ENCODE data around the gene SAA1.
"Not testable (repeated sequence)": the region's sequence is repeated elsewhere in the genome, so short reads cannot be mapped to it uniquely, and the experiment has no call there.

Gene SAA1

DNA sequence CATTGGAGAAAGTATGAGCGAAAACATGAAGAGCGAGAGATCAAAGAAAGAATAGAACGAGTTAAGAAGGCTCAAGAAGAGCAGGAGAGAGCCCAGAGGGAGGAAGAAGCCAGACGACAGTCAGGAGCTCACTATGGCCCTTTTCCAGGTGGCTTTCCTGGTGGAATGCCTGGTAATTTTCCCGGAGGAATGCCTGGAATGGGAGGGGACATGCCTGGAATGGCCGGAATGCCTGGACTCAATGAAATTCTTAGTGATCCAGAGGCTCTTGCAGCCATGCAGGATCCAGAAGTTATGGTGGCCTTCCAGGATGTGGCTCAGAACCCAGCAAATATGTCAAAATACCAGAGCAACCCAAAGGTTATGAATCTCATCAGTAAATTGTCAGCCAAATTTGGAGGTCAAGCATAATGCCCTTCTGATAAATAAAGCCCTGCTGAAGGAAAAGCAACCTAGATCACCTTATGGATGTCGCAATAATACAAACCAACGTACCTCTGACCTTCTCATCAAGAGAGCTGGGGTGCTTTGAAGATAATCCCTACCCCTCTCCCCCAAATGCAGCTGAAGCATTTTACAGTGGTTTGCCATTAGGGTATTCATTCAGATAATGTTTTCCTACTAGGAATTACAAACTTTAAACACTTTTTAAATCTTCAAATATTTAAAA, 3.2 kb upstream of the SAA1 start:
- peaks cover 36% of the 10 kb centered on the region for H3K27me3 ChIP-seq (ENCODE audit: control insufficient read depth, insufficient read depth, low read length)
- not testable (repeated sequence) for H3K4me2 ChIP-seq (ENCODE audit: low read length); H3K4me3 ChIP-seq (ENCODE audit: low read length); H3K36me3 ChIP-seq (ENCODE audit: insufficient read depth, low read length); H3K4me1 ChIP-seq (ENCODE audit: control insufficient read depth, insufficient read depth, low read length); H3K9ac ChIP-seq (ENCODE audit: low read depth, low read length); H3K9me3 ChIP-seq (replicated peaks; ENCODE audit: low read length)

DNA sequence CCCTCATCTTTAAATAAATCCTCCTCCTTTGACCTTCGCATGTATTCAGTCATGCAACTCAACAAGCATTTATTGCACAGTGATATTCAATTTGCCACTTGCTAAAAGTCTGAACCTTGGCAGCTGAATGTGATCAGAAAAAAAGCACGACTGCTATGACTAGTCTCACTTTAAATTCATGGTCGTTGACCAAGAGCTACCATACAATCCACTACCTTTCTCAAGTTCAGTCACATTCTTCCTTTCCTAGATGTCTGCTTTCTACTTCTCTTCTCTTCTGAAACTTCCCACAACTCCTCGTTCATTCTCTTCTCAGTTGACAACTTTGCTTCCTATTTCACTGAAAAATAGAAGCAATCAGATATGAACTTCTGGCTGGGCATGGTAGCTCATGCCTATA, 2.0 kb upstream of the SAA1 start:
- Histone ChIP-seq H3K4me1 (ENCODE audit: control insufficient read depth, insufficient read depth, low read length) (no peaks in the 10 kb centered on the region), H3K4me3 (ENCODE audit: low read length) (no peak overlapping the region), H3K9me3 (replicated peaks; ENCODE audit: low read length) (no peaks in the 10 kb centered on the region), H3K4me2 (ENCODE audit: low read length) (no peak overlapping the region), H3K9ac (ENCODE audit: low read depth, low read length) (no peak overlapping the region), H3K36me3 (ENCODE audit: insufficient read depth, low read length) (no peaks in the 10 kb centered on the region), H3K27me3 (ENCODE audit: control insufficient read depth, insufficient read depth, low read length) (peaks cover 31% of the 10 kb centered on the region)

DNA sequence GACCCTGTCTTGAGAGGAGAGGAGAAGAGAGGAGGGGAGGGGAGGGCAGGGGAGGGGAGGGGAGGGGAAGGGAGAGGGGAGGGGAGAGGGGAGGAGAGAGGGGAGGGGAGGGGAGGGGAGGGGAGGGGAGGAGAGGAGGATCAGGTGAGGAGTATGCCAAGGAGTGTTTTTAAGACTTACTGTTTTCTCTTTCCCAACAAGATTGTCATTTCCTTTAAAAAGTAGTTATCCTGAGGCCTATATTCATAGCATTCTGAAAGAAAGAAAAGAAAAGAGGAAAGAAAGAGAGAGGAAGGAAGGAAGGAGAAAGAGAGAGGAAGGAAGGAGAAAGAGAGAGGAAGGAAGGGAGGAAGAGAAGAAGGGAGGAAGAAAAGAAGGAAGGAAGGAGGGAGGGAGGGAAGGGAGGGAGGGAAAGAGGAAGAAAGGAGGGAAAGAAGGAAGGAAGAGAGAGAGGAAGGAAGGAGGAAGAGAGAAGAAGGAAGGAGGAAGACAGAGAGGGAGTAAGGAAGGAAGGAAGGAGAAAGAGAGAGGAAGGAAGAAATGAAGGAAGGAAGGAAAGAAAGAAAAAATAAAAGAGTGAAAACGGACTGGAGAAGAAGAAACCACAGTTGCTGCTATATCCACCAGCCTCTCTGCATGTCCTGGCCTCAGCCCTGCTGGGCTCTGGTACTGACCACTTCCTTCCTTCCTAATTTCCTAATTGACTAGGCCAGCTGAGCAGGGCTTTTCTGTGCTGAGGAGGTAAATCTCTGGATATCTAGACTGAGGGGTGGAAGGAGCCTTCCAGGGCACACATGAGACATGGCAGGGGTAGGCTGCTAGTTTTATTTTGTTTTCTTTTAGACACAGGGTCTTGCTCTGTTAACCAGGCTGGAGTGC, 1.1 kb upstream of the SAA1 start:
- H3K9me3 ChIP-seq (replicated peaks; ENCODE audit: low read length) = no peaks in the 10 kb centered on the region
- no peaks in the 10 kb centered on the region for H3K36me3 ChIP-seq (ENCODE audit: insufficient read depth, low read length)
- H3K4me2 ChIP-seq (ENCODE audit: low read length) = no peak overlapping the region
- no peak overlapping the region for H3K4me3 ChIP-seq (ENCODE audit: low read length)
- no peak overlapping the region for H3K9ac ChIP-seq (ENCODE audit: low read depth, low read length)
- H3K27me3 ChIP-seq (ENCODE audit: control insufficient read depth, insufficient read depth, low read length) = peaks cover 25% of the 10 kb centered on the region
- H3K4me1 ChIP-seq (ENCODE audit: control insufficient read depth, insufficient read depth, low read length) = no peaks in the 10 kb centered on the region

DNA sequence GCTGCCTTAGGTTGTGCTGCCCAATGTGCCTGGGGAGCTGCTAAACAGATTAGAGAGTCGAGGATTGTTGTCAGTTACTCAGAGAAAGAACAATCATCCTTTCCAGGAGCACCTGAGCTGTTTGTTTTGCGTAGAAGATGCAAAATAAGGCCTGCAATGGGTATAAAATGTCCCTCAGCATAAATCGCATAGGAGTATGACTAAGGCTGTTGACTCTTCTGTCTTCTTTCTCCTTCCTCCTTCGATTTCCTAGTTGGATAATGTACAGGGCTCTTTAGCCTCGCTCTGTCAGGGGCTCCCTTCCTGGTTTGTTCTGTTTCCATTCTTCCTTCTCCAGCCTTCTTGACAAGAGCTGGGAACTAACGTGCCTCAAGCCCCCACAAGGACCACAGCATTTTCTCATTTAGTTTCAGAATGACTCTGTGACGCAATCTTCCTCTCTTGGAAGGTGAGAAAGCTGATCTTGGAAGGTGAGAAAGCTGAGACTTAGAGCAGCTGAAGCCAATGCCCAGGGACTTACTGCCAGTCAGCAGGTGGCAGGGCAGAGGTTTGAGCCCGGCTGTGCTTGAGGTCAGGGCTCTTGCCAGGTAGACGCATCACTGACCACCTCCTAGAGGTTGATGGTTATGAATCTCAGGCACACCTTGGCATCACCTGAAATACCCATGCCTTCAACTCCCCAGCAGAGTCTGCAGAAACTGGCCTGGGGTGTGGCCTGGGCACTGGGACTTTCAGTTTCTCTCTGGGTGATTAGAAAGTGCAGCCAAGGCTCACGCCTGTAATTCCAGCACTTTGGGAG, 1.5 kb downstream of the SAA1 start:
- not testable (repeated sequence) for H3K4me1 ChIP-seq (ENCODE audit: control insufficient read depth, insufficient read depth, low read length); H3K4me3 ChIP-seq (ENCODE audit: low read length); H3K36me3 ChIP-seq (ENCODE audit: insufficient read depth, low read length); H3K4me2 ChIP-seq (ENCODE audit: low read length); H3K9me3 ChIP-seq (replicated peaks; ENCODE audit: low read length); H3K9ac ChIP-seq (ENCODE audit: low read depth, low read length)
- peaks cover 13% of the 10 kb centered on the region for H3K27me3 ChIP-seq (ENCODE audit: control insufficient read depth, insufficient read depth, low read length)

DNA sequence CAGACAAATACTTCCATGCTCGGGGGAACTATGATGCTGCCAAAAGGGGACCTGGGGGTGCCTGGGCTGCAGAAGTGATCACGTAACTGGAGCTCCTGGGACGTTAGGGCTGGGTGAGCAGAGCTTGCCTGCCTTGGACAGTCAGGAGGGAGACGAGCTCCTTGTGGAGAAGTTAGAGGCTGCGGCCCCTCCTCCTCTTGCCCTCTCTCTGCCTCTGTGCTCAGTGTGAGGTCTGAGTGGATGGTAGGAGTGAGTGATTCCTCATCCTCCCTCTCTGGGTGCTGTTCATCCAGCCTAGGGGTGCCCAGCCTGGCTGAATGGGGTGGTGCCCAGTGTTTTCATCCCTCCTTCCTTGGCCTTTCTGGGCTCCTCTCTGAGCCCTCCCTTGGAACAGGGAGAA, 3.2 kb downstream of the SAA1 start:
- H3K4me3 ChIP-seq (ENCODE audit: low read length); H3K4me1 ChIP-seq (ENCODE audit: control insufficient read depth, insufficient read depth, low read length); H3K9me3 ChIP-seq (replicated peaks; ENCODE audit: low read length); H3K4me2 ChIP-seq (ENCODE audit: low read length); H3K36me3 ChIP-seq (ENCODE audit: insufficient read depth, low read length); H3K27me3 ChIP-seq (ENCODE audit: control insufficient read depth, insufficient read depth, low read length); H3K9ac ChIP-seq (ENCODE audit: low read depth, low read length): not testable (repeated sequence)

DNA sequence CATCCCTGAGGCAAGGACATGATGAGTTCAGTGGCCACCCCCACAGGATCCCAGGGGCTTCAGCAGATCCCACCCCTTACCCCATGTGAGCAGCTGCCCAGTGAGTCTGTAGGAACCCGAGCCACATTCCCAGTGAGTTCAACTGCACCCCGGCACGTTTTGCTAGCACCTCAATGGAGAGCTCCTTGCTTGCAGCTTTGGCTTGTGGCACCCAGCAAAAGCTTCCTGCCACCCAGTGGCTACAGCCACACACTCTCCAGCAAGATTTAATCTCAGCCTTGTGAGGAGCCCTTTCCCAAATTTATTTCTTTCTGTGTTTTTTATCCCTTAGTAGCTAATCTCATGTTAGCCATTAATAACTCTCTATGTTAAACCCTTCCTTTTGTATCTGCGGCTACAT, 4.0 kb downstream of the SAA1 start:
- peaks cover 3% of the 10 kb centered on the region for H3K27me3 ChIP-seq (ENCODE audit: control insufficient read depth, insufficient read depth, low read length)
- H3K9me3 ChIP-seq (replicated peaks; ENCODE audit: low read length) = no peaks in the 10 kb centered on the region
- no peak overlapping the region for H3K4me2 ChIP-seq (ENCODE audit: low read length)
- no peak overlapping the region for H3K4me3 ChIP-seq (ENCODE audit: low read length)
- no peaks in the 10 kb centered on the region for H3K4me1 ChIP-seq (ENCODE audit: control insufficient read depth, insufficient read depth, low read length)
- no peak overlapping the region for H3K9ac ChIP-seq (ENCODE audit: low read depth, low read length)
- H3K36me3 ChIP-seq (ENCODE audit: insufficient read depth, low read length) = no peaks in the 10 kb centered on the region

DNA sequence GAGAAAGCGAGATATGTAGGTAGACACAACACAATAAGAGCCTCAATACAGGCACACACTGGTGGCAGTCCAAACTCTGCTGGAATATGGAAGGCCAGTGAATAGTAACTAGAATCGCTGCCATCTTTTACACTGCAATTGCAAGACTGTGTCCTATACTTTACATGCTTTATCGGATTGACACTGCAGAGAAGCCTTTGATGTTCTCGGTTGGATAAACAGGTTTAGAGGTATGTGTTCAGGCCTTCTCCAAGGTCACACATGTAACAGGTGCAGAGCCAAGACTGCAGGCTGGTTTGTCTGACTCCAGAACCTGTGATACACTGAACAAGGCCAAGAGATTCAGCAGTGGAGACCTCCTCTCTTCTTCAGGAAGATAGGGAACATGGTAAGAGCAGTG, 5.1 kb downstream of the SAA1 start:
- no peaks in the 10 kb centered on the region for H3K36me3 ChIP-seq (ENCODE audit: insufficient read depth, low read length)
- no peaks in the 10 kb centered on the region for H3K27me3 ChIP-seq (ENCODE audit: control insufficient read depth, insufficient read depth, low read length)
- H3K9me3 ChIP-seq (replicated peaks; ENCODE audit: low read length) = no peaks in the 10 kb centered on the region
- H3K4me2 ChIP-seq (ENCODE audit: low read length) = no peak overlapping the region
- H3K4me3 ChIP-seq (ENCODE audit: low read length) = no peak overlapping the region
- no peaks in the 10 kb centered on the region for H3K4me1 ChIP-seq (ENCODE audit: control insufficient read depth, insufficient read depth, low read length)
- H3K9ac ChIP-seq (ENCODE audit: low read depth, low read length) = no peak overlapping the region

DNA sequence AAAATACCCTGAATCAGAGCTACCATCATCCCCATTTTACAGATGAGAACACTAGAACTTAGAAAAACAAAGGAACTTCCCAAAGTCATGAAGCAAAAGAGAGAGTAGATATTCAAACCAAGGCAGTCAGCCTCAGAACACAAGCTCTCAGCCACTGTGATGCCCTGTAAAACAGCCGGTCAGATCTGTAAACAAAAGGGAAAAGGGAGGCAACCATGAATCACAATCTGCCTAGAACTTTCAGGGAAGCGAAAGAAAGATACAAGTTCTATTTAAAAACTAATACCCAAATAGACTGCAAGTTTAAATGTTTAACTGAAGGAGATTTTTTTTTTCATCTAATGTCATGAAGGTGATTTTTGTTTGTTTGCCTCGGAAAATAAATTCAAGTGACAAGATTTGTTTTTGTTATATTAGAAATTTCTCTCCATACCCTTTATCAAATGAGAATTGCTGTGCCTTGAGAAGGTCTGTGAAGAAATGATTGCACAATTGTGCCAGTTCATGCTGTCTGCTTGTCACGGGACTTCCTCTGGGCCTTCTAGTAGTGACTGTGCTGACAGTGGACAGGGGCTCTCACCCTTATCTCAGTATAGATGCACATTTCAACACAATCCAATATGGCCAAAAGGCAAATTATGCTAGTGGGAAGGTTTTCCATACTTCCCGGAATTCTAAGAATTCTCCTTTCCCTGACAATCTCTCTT, 11.7 kb downstream of the SAA1 start:
- Histone ChIP-seq H3K36me3 (ENCODE audit: insufficient read depth, low read length) (peaks cover 25% of the 10 kb centered on the region), H3K4me2 (ENCODE audit: low read length) (no peak overlapping the region), H3K4me3 (ENCODE audit: low read length) (no peak overlapping the region), H3K9ac (ENCODE audit: low read depth, low read length) (no peak overlapping the region), H3K27me3 (ENCODE audit: control insufficient read depth, insufficient read depth, low read length) (no peaks in the 10 kb centered on the region), H3K9me3 (replicated peaks; ENCODE audit: low read length) (no peaks in the 10 kb centered on the region), H3K4me1 (ENCODE audit: control insufficient read depth, insufficient read depth, low read length) (no peaks in the 10 kb centered on the region)

DNA sequence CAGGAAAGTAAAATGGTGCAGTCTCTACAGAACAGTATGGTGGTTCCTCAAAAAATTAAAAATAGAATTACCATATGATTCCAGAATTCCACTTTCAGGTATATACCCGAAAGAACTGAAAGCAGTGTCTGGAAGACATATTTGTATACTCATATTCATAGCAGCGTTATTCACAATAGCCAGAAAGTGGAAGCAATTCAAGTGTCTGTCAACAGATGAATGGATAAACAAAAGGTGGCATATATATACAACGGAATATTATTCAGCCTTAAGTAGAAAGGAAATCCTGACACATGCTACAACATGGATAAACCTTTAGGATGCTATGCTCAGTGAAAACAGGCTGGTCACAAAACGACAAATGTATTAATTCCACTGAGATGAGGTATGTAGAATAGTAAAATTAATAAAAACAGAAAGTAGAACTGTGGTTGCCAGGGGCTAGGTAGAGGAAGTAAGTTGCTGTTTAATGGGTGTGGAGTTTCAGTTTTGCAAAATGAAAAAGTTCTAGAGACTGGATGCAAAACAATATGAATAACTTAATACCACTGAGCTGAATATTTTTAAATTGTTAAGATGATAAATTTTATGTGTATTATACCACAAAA, 14.5 kb downstream of the SAA1 start:
- H3K4me1 ChIP-seq (ENCODE audit: control insufficient read depth, insufficient read depth, low read length) = no peaks in the 10 kb centered on the region
- no peak overlapping the region for H3K9ac ChIP-seq (ENCODE audit: low read depth, low read length)
- H3K36me3 ChIP-seq (ENCODE audit: insufficient read depth, low read length) = peaks cover 49% of the 10 kb centered on the region
- no peak overlapping the region for H3K4me2 ChIP-seq (ENCODE audit: low read length)
- H3K4me3 ChIP-seq (ENCODE audit: low read length) = no peak overlapping the region
- H3K27me3 ChIP-seq (ENCODE audit: control insufficient read depth, insufficient read depth, low read length) = no peaks in the 10 kb centered on the region
- no peaks in the 10 kb centered on the region for H3K9me3 ChIP-seq (replicated peaks; ENCODE audit: low read length)

DNA sequence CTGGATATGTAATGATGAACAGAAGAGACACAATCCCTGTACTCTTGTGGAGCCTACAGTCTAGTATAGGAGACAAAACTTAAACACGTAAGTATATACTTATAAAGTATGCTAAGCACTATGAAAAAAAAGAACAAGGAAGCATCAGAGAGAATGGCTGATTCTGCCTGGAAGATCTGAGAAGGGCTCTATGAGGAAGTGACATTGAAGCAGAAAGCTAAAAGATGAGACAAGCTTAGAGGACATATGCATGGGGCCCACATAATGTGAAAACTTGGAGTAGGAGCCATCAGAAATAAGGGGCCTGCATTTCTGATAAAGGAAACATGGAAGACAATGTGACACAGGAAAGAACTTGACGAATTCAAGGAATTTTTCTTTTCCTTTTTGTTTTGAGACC, 16.6 kb downstream of the SAA1 start:
- Histone ChIP-seq H3K9me3 (replicated peaks; ENCODE audit: low read length) (no peaks in the 10 kb centered on the region), H3K4me1 (ENCODE audit: control insufficient read depth, insufficient read depth, low read length) (no peaks in the 10 kb centered on the region), H3K27me3 (ENCODE audit: control insufficient read depth, insufficient read depth, low read length) (no peaks in the 10 kb centered on the region), H3K4me3 (ENCODE audit: low read length) (no peak overlapping the region), H3K36me3 (ENCODE audit: insufficient read depth, low read length) (peaks cover 67% of the 10 kb centered on the region), H3K4me2 (ENCODE audit: low read length) (no peak overlapping the region), H3K9ac (ENCODE audit: low read depth, low read length) (no peak overlapping the region)

DNA sequence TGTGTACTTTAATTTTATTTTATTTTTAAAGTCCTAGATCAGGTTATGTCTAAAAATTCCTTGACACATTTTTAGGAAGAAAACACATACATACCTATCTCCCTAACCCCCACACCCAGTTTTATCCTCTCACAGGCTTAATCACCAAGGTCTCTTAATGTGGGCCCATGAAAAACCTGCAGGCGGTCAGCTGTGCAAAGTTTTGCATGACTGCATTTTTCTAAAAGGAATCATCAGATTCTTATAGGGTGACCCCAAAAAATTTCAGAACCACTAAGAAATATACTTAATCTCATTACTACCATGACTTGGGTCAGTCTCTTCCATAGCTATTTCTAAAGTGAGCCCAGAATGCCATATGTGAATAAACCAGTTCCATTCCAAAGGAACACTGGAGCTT, 19.8 kb downstream of the SAA1 start:
- H3K27me3 ChIP-seq (ENCODE audit: control insufficient read depth, insufficient read depth, low read length) = no peaks in the 10 kb centered on the region
- H3K9ac ChIP-seq (ENCODE audit: low read depth, low read length) = no peak overlapping the region
- no peak overlapping the region for H3K4me3 ChIP-seq (ENCODE audit: low read length)
- H3K9me3 ChIP-seq (replicated peaks; ENCODE audit: low read length) = no peaks in the 10 kb centered on the region
- H3K4me2 ChIP-seq (ENCODE audit: low read length) = no peak overlapping the region
- peaks cover 76% of the 10 kb centered on the region for H3K36me3 ChIP-seq (ENCODE audit: insufficient read depth, low read length)
- no peaks in the 10 kb centered on the region for H3K4me1 ChIP-seq (ENCODE audit: control insufficient read depth, insufficient read depth, low read length)
